Measurements from ENCODE around the gene MBTD1.

- TF ChIP-seq IKZF1 (conservative IDR thresholded peaks at IDR 0.05) = no peak
- TF ChIP-seq NFIC (IDR thresholded peaks at IDR 0.05; ENCODE audit: low read depth, low read length) = no peak
- TF ChIP-seq CTCF (IDR thresholded peaks at IDR 0.05 in 2 of 3, conservative IDR thresholded peaks at IDR 0.05 in 1 of 3; ENCODE audit: control insufficient read depth in 2 of 3, extremely low read depth in 1 of 3, insufficient read depth in 1 of 3, low read depth in 3 of 3, low read length in 3 of 3) = no peak
- no peak for TF ChIP-seq NR2C2 (IDR thresholded peaks at IDR 0.05; ENCODE audit: borderline replicate concordance, control insufficient read depth, insufficient read length, low read depth)
- TF ChIP-seq KLF5 (IDR thresholded peaks at IDR 0.05; ENCODE audit: partially characterized antibody) = no peak
- no peak for TF ChIP-seq TCF12 (IDR thresholded peaks at IDR 0.05; ENCODE audit: low read depth, low read length)
- no peak for TF ChIP-seq EGR1 (IDR thresholded peaks at IDR 0.05; ENCODE audit: borderline replicate concordance in 1 of 2, low read depth in 2 of 2, low read length in 2 of 2)
Measured at GRCh38 chr17:51188271-51188833, 71.5 kb downstream of the MBTD1 start.

Measured in GM12878 (cell line).